Measurements from ENCODE around the gene CYP1B1. TPM values are rescaled to one million over a fixed set of nuclear protein-coding genes. Genes with fewer than 3 reads are reported as not detected.
"Not testable (repeated sequence)": the region's sequence is repeated elsewhere in the genome, so short reads cannot be mapped to it uniquely, and the experiment has no call there.

CYP1B1 gene
- total RNA-seq, 1 donor from 2014 or later = 69.4 TPM

GRCh38 chr2:38030635-38031355 is 45.2 kb downstream of the CYP1B1 start:
- no peak for ATAC-seq
- no peaks in the 10 kb centered on the region for H3K9me3 ChIP-seq

GRCh38 chr2:38029512-38029911 is 46.4 kb downstream of the CYP1B1 start:
- no peak for DNase-seq
- no peak for ATAC-seq
- Histone ChIP-seq H3K27me3 (no peaks in the 10 kb centered on the region), H3K36me3 (no peaks in the 10 kb centered on the region), H3K27ac (no peak overlapping the region), H3K4me3 (no peak overlapping the region), H3K4me1 (no peaks in the 10 kb centered on the region), H3K9me3 (no peaks in the 10 kb centered on the region)
- intact Hi-C loops (cut with DNase I) = no loop called here
- no peak for TF ChIP-seq CTCF (IDR thresholded peaks at IDR 0.05)

More at GRCh38 chr2:38030635-38031355, 45.2 kb downstream of the CYP1B1 start:
- intact Hi-C loops (cut with DNase I) = no loop called here
- Histone ChIP-seq H3K4me1 (no peaks in the 10 kb centered on the region), H3K4me3 (no peak overlapping the region), H3K36me3 (no peaks in the 10 kb centered on the region), H3K27ac (no peak overlapping the region), H3K27me3 (no peaks in the 10 kb centered on the region)
- TF ChIP-seq CTCF (IDR thresholded peaks at IDR 0.05) = no peak
- DNase-seq = no peak

DNA sequence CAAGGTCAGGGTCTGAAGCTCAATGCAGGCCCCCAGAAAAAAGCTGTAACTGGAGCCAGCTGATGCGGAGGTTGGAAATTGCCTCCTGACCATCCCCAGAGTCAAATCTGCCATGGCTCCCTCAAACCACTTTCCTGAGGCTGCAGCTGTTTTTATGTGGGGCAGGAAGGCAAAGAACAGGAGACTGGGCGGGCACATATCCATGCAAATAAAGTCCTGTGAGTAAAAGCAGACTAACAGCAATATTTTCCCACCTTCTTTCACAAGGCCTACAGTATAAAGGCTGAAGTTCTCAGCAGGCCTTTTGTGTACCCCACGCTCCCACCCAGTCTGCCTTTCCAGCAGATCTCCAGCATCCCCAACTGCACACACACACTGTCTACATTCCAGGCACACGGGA is 47.1 kb downstream of the CYP1B1 start:
- Histone ChIP-seq H3K4me3 (no peak overlapping the region), H3K27ac (no peak overlapping the region), H3K27me3 (no peaks in the 10 kb centered on the region), H3K9me3 (no peaks in the 10 kb centered on the region), H3K36me3 (no peaks in the 10 kb centered on the region), H3K4me1 (no peaks in the 10 kb centered on the region)
- TF ChIP-seq CTCF (IDR thresholded peaks at IDR 0.05) = no peak
- intact Hi-C loops (cut with DNase I) = no loop called here
- DNase-seq = no peak
- ATAC-seq = no peak

GRCh38 chr2:38026846-38027245 is 49.1 kb downstream of the CYP1B1 start:
- no peak overlapping the region for H3K27ac ChIP-seq
- intact Hi-C loops (cut with DNase I) = no loop called here
- H3K4me3 ChIP-seq = no peak overlapping the region
- H3K36me3 ChIP-seq = no peaks in the 10 kb centered on the region
- TF ChIP-seq CTCF (IDR thresholded peaks at IDR 0.05) = no peak
- DNase-seq (no peak), ATAC-seq (no peak)
- no peaks in the 10 kb centered on the region for H3K4me1 ChIP-seq
- no peaks in the 10 kb centered on the region for H3K9me3 ChIP-seq
- H3K27me3 ChIP-seq = no peaks in the 10 kb centered on the region

- H3K27ac ChIP-seq = no peak overlapping the region
Observed at GRCh38 chr2:38021589-38021988, 54.4 kb downstream of the CYP1B1 start.

DNA sequence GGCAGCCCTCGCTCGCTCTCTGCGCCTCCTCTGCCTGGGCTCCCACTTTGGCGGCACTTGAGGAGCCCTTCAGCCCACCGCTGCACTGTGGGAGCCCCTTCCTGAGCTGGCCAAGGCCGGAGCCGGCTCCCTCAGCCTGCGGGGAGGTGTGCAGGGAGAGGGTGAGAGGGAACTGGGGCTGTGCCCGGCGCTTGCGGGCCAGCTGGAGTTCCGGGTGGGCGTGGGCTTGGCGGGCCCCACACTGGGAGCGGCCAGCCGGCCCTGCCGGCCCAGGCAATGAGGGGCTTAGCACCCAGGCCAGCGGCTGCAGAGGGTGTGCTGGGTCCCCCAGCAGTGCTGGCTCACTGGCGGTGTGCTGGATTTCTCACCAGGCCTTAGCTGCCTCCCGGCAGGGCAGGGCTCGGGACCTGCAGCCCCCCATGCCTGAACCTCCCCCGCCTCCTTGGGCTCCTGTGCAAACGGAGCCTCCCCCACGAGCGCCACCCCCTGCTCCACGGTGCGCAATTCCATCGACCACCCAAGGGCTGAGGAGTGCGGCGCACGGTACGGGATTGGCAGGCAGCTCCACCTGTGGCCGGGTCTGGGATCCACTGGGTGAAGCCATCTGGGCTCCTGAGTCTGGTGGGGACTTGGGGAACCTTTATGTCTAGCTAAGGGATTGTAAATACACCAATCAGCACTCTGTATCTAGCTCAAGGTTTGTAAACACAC is 55.4 kb downstream of the CYP1B1 start:
- ATAC-seq; H3K27me3 ChIP-seq; H3K9me3 ChIP-seq; DNase-seq; H3K4me3 ChIP-seq; H3K4me1 ChIP-seq; H3K36me3 ChIP-seq; intact Hi-C loops (cut with DNase I); H3K27ac ChIP-seq: not testable (repeated sequence)

More at GRCh38 chr2:38021589-38021988, 54.4 kb downstream of the CYP1B1 start:
- H3K4me1 ChIP-seq = no peaks in the 10 kb centered on the region
- H3K36me3 ChIP-seq = no peaks in the 10 kb centered on the region
- intact Hi-C loops (cut with DNase I) = no loop called here
- H3K4me3 ChIP-seq = no peak overlapping the region
- no peaks in the 10 kb centered on the region for H3K9me3 ChIP-seq
- ATAC-seq (no peak), DNase-seq (no peak)
- H3K27me3 ChIP-seq = no peaks in the 10 kb centered on the region
- TF ChIP-seq CTCF (IDR thresholded peaks at IDR 0.05) = no peak

Measured in upper lobe of right lung (tissue), 1 donor.